Prostate gland (tissue), 2 donors: ENCODE results near the gene LSAMP.
"Not testable (repeated sequence)": the region's sequence is repeated elsewhere in the genome, so short reads cannot be mapped to it uniquely, and the experiment has no call there.

ENCODE experiments used
- CTCF ChIP-seq, 4 experiments: fragments of 200-600 bp in 2 of 4; fragments of 450-650 bp in 2 of 4; sonication (generic) in 2 of 4; IDR thresholded peaks; 1 replicate in 3 of 4; 2 replicates in 1 of 4; pipeline ENCODE4 v1.5.1; 2016 to 2019; ENCODE audit warnings: antibody characterized with exemption in 4 of 4, mild to moderate bottlenecking in 2 of 4, moderate library complexity in 2 of 4
- POLR2A ChIP-seq: fragments of 450-650 bp; IDR thresholded peaks from one replicate; pipeline ENCODE4 v1.6.1; 2016; ENCODE audit warnings: antibody characterized with exemption, mild to moderate bottlenecking
- POLR2AphosphoS5 ChIP-seq: sonication (generic); formaldehyde crosslinking; IDR thresholded peaks from one replicate; pipeline ENCODE4 v1.6.1; 2017; ENCODE audit warnings: antibody characterized with exemption

- not testable (repeated sequence) for TF ChIP-seq CTCF (IDR thresholded peaks at IDR 0.05); POLR2AphosphoS5; POLR2A
These were observed 374.6 kb downstream of the LSAMP start for GRCh38 chr3:116070516-116071278.
